ENCODE data around the gene CCDC57. TPM values are rescaled to one million over a fixed set of nuclear protein-coding genes. Genes with fewer than 3 reads are reported as not detected.

The CCDC57 gene
- total RNA-seq, 2 experiments from 2014 or later: 129 to 135 TPM

DNA sequence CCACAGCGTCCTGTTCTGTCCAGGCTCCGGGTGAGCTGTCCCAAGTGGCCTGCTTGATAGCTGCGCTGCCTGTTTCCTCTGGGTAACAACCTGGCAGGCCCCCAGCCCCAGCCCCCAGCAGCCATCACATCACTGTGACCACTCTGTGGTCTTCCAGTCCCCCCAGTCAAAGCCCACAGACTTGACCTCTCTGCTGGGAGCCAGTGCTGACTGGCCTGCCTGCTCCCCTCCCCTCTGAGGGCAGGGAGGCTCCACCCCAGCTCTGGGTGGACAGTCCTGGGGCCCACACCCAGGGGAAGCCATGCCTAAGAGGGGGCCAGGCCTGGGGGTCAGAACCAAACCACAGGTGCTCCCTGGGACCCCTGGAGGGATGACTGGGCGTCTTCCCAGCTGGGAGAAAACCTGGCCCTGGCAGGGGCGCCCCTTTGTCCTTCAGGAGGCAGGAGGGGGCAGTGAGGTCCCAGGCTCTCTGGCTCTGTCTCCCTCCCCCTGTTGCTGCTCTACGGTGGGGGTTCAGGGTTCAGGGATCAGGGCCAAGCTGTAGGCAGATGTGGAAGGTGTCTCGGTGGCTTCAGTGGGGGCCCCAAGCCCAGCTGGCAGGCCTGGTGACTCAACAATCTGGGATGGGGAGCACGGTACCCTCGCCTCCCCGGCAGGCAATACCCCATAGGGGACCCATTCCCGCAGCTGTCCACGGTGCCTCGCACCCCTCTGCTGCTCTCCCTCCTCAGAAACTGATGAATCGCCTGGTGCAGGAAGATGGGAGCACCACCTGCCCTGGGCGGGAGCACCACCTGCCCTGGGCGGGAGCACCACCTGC is 14.4 kb upstream of the CCDC57 start:
- POLR2A ChIA-PET: no interaction called here
- intact Hi-C loops (cut with DNase I, micrococcal nuclease): no loop called here
- ATAC-seq (ENCODE audit: poor library complexity) (no peak), DNase-seq (no peak)
- H3K4me3 ChIP-seq (ENCODE audit: low read length): no peak overlapping the region
- TF ChIP-seq, protein P1, sequence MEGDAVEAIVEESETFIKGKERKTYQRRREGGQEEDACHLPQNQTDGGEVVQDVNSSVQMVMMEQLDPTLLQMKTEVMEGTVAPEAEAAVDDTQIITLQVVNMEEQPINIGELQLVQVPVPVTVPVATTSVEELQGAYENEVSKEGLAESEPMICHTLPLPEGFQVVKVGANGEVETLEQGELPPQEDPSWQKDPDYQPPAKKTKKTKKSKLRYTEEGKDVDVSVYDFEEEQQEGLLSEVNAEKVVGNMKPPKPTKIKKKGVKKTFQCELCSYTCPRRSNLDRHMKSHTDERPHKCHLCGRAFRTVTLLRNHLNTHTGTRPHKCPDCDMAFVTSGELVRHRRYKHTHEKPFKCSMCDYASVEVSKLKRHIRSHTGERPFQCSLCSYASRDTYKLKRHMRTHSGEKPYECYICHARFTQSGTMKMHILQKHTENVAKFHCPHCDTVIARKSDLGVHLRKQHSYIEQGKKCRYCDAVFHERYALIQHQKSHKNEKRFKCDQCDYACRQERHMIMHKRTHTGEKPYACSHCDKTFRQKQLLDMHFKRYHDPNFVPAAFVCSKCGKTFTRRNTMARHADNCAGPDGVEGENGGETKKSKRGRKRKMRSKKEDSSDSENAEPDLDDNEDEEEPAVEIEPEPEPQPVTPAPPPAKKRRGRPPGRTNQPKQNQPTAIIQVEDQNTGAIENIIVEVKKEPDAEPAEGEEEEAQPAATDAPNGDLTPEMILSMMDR (IDR thresholded peaks at IDR 0.05): no peak
- no peak overlapping the region for H3K27ac ChIP-seq (ENCODE audit: low read depth in 1 of 2, low read length in 2 of 2)
- Mint-ChIP-seq H3K27ac (peak overlapping the region; percentile 86), H3K4me3 (peak overlapping the region; percentile 72), H3K4me1 (ENCODE audit: low read depth) (peaks cover 16% of the 10 kb centered on the region), H3K27me3 (no peaks in the 10 kb centered on the region), H3K36me3 (ENCODE audit: low read depth) (no peaks in the 10 kb centered on the region), H3K9me3 (no peaks in the 10 kb centered on the region)
- H3K36me3 ChIP-seq (ENCODE audit: insufficient read depth, low read length): no peaks in the 10 kb centered on the region
- H3K27me3 ChIP-seq (ENCODE audit: control insufficient read depth in 1 of 2, insufficient read depth in 2 of 2, low read length in 2 of 2): no peaks in the 10 kb centered on the region
- H3K4me1 ChIP-seq (ENCODE audit: insufficient read depth, low read length): peaks cover 45% of the 10 kb centered on the region
- H3K9me3 ChIP-seq (ENCODE audit: control insufficient read depth in 1 of 2, insufficient read depth in 1 of 2, low read length in 2 of 2): no peaks in the 10 kb centered on the region
- CTCF ChIA-PET: no interaction called here

DNA sequence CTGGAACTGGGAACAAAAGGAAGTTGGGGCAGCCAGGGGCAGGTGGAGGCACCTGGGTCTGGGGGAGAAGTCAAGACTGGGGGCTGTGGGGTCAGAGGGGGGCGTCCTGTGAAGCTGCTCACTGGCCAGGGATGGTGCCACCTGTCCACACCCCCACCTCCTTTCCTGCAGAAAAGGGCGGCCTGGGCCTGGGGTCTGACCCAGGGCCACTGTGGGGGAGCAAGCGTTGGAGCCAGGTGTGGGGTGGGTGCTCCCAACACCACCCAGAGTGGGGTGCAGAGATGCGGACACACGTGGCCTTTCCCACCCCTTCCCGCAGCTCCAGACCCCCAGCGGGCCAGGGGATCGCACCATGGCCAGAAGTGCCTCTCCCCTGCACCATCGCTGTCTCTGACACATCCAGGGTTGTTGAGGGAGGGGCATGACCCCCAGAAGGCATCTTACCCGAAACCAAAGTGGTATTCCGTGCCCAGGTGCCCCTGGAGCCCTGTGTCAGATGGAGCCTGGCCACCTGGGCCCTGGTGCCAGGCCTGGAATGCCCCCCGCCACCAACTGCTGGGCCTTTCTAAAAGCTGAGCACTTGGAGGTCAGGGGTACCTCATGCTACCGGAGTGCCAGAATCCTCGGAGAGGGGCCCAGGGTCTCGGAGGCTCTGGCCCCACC is 13.6 kb upstream of the CCDC57 start:
- no peak for DNase-seq

DNA sequence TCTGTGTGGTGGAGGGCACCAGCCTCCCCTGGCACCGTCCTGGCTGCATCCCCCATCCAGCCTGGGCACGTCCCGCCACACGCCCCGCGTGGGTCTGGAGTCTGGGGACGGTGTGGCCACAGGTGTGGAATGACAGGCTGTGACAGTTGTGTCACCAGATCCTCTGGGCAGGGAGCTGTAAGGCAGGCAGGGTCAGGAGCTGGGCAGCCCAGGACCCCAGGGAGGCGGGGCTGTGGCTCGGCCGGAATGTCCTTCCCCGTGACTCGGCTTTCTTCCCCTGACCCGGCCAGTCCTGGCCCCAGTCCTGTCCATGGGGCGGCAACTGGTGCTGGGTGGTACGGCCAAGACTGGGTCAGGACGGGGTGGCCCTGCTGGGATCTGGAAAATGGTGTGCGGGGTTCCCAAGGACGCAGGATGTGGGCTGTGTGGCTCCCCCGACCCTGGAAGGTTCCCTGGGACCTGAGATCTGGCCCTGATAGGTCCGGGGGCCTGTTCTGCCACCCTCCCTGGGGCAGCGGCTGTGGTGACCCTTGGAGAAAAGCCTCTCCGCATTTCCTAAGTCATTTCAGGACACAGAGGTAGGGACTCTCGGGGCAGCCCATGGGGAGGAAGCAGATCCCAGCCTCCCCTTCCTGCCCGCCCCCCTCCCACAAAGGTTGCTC is 12.9 kb upstream of the CCDC57 start:
- Mint-ChIP-seq H3K36me3 (ENCODE audit: low read depth) (no peaks in the 10 kb centered on the region), H3K27me3 (no peaks in the 10 kb centered on the region), H3K4me1 (ENCODE audit: low read depth) (peaks cover 16% of the 10 kb centered on the region), H3K9me3 (no peaks in the 10 kb centered on the region), H3K27ac (no peak overlapping the region), H3K4me3 (no peak overlapping the region)
- TF ChIP-seq, protein P1 (IDR thresholded peaks at IDR 0.05): no peak
- ChIA-PET CTCF (no interaction called here), POLR2A (interaction anchor here (0.9 kb wide), 1 partner anchor 13 kb away, joined by 3 read pairs; the partner anchor contains the start of gene CCDC57)
- Histone ChIP-seq H3K36me3 (ENCODE audit: insufficient read depth, low read length) (no peaks in the 10 kb centered on the region), H3K4me3 (ENCODE audit: low read length) (no peak overlapping the region), H3K27me3 (ENCODE audit: control insufficient read depth in 1 of 2, insufficient read depth in 2 of 2, low read length in 2 of 2) (no peaks in the 10 kb centered on the region), H3K27ac (ENCODE audit: low read depth in 1 of 2, low read length in 2 of 2) (no peak overlapping the region), H3K9me3 (ENCODE audit: control insufficient read depth in 1 of 2, insufficient read depth in 1 of 2, low read length in 2 of 2) (no peaks in the 10 kb centered on the region), H3K4me1 (ENCODE audit: insufficient read depth, low read length) (peaks cover 32% of the 10 kb centered on the region)
- ATAC-seq (ENCODE audit: poor library complexity) (no peak), DNase-seq (no peak)
- intact Hi-C loops (cut with DNase I, micrococcal nuclease): no loop called here

More for the DNA sequence above, 13.6 kb upstream of the CCDC57 start:
- ChIA-PET CTCF (no interaction called here), POLR2A (interaction anchor here (0.9 kb wide), 1 partner anchor 14 kb away, joined by 3 read pairs; the partner anchor contains the start of gene CCDC57)
- H3K9me3 Mint-ChIP-seq: no peaks in the 10 kb centered on the region
- H3K9me3 ChIP-seq (ENCODE audit: control insufficient read depth in 1 of 2, insufficient read depth in 1 of 2, low read length in 2 of 2): no peaks in the 10 kb centered on the region
- no peaks in the 10 kb centered on the region for H3K36me3 Mint-ChIP-seq (ENCODE audit: low read depth)
- H3K4me1 Mint-ChIP-seq (ENCODE audit: low read depth): peaks cover 16% of the 10 kb centered on the region
- intact Hi-C loops (cut with DNase I, micrococcal nuclease): no loop called here
- H3K4me3 ChIP-seq (ENCODE audit: low read length): no peak overlapping the region
- no peaks in the 10 kb centered on the region for H3K36me3 ChIP-seq (ENCODE audit: insufficient read depth, low read length)
- no peak overlapping the region for H3K27ac Mint-ChIP-seq
- TF ChIP-seq, protein P1 (IDR thresholded peaks at IDR 0.05): no peak
- ATAC-seq (ENCODE audit: poor library complexity): no peak
- no peak overlapping the region for H3K27ac ChIP-seq (ENCODE audit: low read depth in 1 of 2, low read length in 2 of 2)
- H3K27me3 Mint-ChIP-seq: no peaks in the 10 kb centered on the region
- no peaks in the 10 kb centered on the region for H3K27me3 ChIP-seq (ENCODE audit: control insufficient read depth in 1 of 2, insufficient read depth in 2 of 2, low read length in 2 of 2)
- no peak overlapping the region for H3K4me3 Mint-ChIP-seq
- H3K4me1 ChIP-seq (ENCODE audit: insufficient read depth, low read length): peaks cover 38% of the 10 kb centered on the region

Data from CD4-positive, alpha-beta T cell (primary cell).